GM12878 (cell line): ENCODE data around the gene TMPRSS15. TPM values are rescaled to one million over a fixed set of nuclear protein-coding genes. Genes with fewer than 3 reads are reported as not detected.

Experiments used
- ATAC-seq: fragments of 200-7000 bp; cut with Tn5 transposase; 3 replicates; pipeline ENCODE4 v1.9.1; 2020; ENCODE audit warnings: mild to moderate bottlenecking, moderate library complexity
- BruUV-seq: library from RNA; stranded (reverse); fragments of 400-500 nt; replicated peaks from 2 replicates; lab custom pipeline; 2021; lab: Mats Ljungman, UMichigan
- CTCF ChIA-PET: fragments of 300-600 bp; sonication (Branson Sonifier 250); formaldehyde crosslinking; extraction: SDS; loops from one replicate; lab custom pipeline; 2021; ENCODE audit warnings: inconsistent platforms; lab: Yijun Ruan, JAX
- POLR2A ChIA-PET: fragments of 350-600 bp; formaldehyde crosslinking; extraction: SDS; loops from one replicate; lab custom pipeline; 2021; ENCODE audit warnings: inconsistent platforms; lab: Charles Lee
- RAD21 ChIA-PET: fragments of 300-600 bp; sonication (Branson Sonifier 250); formaldehyde crosslinking; loops from one replicate; lab custom pipeline; 2023; ENCODE audit warnings: antibody characterized with exemption; ENCODE audit not compliant: unreplicated experiment; lab: Charles Lee
- SMC1A ChIA-PET: fragments of 300-600 bp; sonication (Branson Sonifier 250); formaldehyde crosslinking; loops from one replicate; lab custom pipeline; 2023; ENCODE audit not compliant: unreplicated experiment, uncharacterized antibody; lab: Charles Lee
- DNase-seq: peaks from one replicate; pipeline ENCODE4 v3.0.0-alpha.2; 2011; ENCODE audit warnings: low read depth, low spot score
- FAIRE-seq: peaks from 3 replicates; lab custom pipeline; 2011; peaks lifted over from hg19 to GRCh38; lab: Jason Lieb, UNC
- H2AFZ ChIP-seq: 2 replicates; pipeline ENCODE4 v1.6.0; 2011; ENCODE audit warnings: low read depth, low read length, control low read depth; ENCODE audit not compliant: control insufficient read depth
- H3K27ac ChIP-seq: 2 replicates; pipeline ENCODE4 v1.5.1; 2011; ENCODE audit warnings: control low read depth; ENCODE audit not compliant: control insufficient read depth, insufficient read depth
- H3K27me3 ChIP-seq, 2 experiments: replicated peaks in 1 of 2; 2 replicates each; pipeline versions ENCODE4 v1.6.0 to v1.6.1; 2011; ENCODE audit warnings: low read length in 1 of 2; ENCODE audit not compliant: control insufficient read depth in 2 of 2, insufficient read depth in 2 of 2
- H3K36me3 ChIP-seq, 2 experiments: 2 replicates each; pipeline ENCODE4 v1.5.1; 2011; ENCODE audit warnings: low read length in 1 of 2; ENCODE audit not compliant: control insufficient read depth in 2 of 2, insufficient read depth in 2 of 2
- H3K4me1 ChIP-seq: 2 replicates; pipeline ENCODE4 v1.6.1; 2011; ENCODE audit warnings: mild to moderate bottlenecking, low read length, moderate library complexity, mixed read lengths; ENCODE audit not compliant: control insufficient read depth, insufficient read depth
- H3K4me2 ChIP-seq: 2 replicates; pipeline ENCODE4 v1.6.0; 2011; ENCODE audit warnings: control low read depth; ENCODE audit not compliant: control insufficient read depth, insufficient read depth
- H3K4me3 ChIP-seq: fragments of 200-600 bp; sonication (generic); 2 replicates; pipeline ENCODE4 v1.5.1; 2016
- H3K79me2 ChIP-seq: 2 replicates; pipeline ENCODE4 v1.6.0; 2011; ENCODE audit warnings: low read length; ENCODE audit not compliant: control insufficient read depth, insufficient read depth
- H3K9ac ChIP-seq: 2 replicates; pipeline ENCODE4 v1.8.0; 2011; ENCODE audit warnings: low read length, control low read depth, mixed read lengths; ENCODE audit not compliant: control insufficient read depth, insufficient read depth
- H3K9me3 ChIP-seq: replicated peaks from 3 replicates; pipeline ENCODE4 v1.5.1; 2011; ENCODE audit warnings: mild to moderate bottlenecking, low read length; ENCODE audit not compliant: control insufficient read depth, insufficient read depth
- H4K20me1 ChIP-seq: 2 replicates; pipeline ENCODE4 v1.6.0; 2011; ENCODE audit not compliant: control insufficient read depth, insufficient read depth
- CEBPZ ChIP-seq: fragments of 150-350 bp; IDR thresholded peaks from 2 replicates; pipeline ENCODE4 v1.6.1; 2016; ENCODE audit warnings: low read depth, low read length
- CREB1 ChIP-seq: IDR thresholded peaks from 2 replicates; pipeline ENCODE4 v1.6.1; 2012; ENCODE audit warnings: low read depth, mild to moderate bottlenecking, inconsistent platforms
- CREM ChIP-seq: IDR thresholded peaks from 2 replicates; pipeline ENCODE4 v1.6.1; 2014; ENCODE audit warnings: antibody characterized with exemption, low read depth
- E4F1 ChIP-seq: fragments of 450-650 bp; IDR thresholded peaks from 2 replicates; pipeline ENCODE4 v1.6.1; 2018; ENCODE audit warnings: borderline replicate concordance, mild to moderate bottlenecking; ENCODE audit not compliant: partially characterized antibody
- ELK1 ChIP-seq: IDR thresholded peaks from 2 replicates; pipeline ENCODE4 v1.6.1; 2012; ENCODE audit warnings: low read depth, low read length, improper control_type of control experiment
- LARP7 ChIP-seq: fragments of 450-650 bp; IDR thresholded peaks from 2 replicates; pipeline ENCODE4 v1.6.1; 2017; ENCODE audit warnings: mild to moderate bottlenecking
- MYC ChIP-seq: IDR thresholded peaks from 2 replicates; pipeline ENCODE4 v1.6.1; 2011; ENCODE audit warnings: mild to moderate bottlenecking, low read length, moderate library complexity, inconsistent platforms; ENCODE audit not compliant: insufficient read depth, insufficient replicate concordance, insufficient read length, severe bottlenecking
- SMC3 ChIP-seq: IDR thresholded peaks from 2 replicates; pipeline ENCODE4 v1.6.1; 2011; ENCODE audit warnings: low read length, improper control_type of control experiment, borderline replicate concordance
- TBL1XR1 ChIP-seq: IDR thresholded peaks from 2 replicates; pipeline ENCODE4 v1.6.1; 2012; ENCODE audit warnings: low read depth, low read length, improper control_type of control experiment
- YBX1 ChIP-seq: fragments of 450-650 bp; IDR thresholded peaks from 2 replicates; pipeline ENCODE4 v1.6.1; 2016; ENCODE audit warnings: antibody characterized with exemption
- ZBTB4 ChIP-seq: fragments of 450-650 bp; formaldehyde crosslinking; IDR thresholded peaks from 2 replicates; pipeline ENCODE4 v1.4.0; 2022; ENCODE audit warnings: mild to moderate bottlenecking, moderate library complexity
- ZSCAN29 ChIP-seq: fragments of 450-650 bp; IDR thresholded peaks from 2 replicates; pipeline ENCODE4 v1.6.1; 2017; ENCODE audit warnings: mild to moderate bottlenecking, moderate library complexity
- ZZZ3 ChIP-seq: IDR thresholded peaks from 2 replicates; pipeline ENCODE4 v1.6.1; 2011; ENCODE audit warnings: low read depth; ENCODE audit not compliant: control insufficient read depth, insufficient read length
- WGBS: methylation state at CpG from one replicate; pipeline ENCODE4 v1.1.6; 2016; ENCODE audit warnings: low lambda C conversion rate; ENCODE audit not compliant: insufficient replicate concordance, insufficient coverage; ENCODE audit errors: missing lambda C conversion rate; 5-methylcytosine and 5-hydroxymethylcytosine counted together
- in situ Hi-C: fragments of 300-500 bp; cut with MboI; formaldehyde crosslinking; loops from 9 replicates; pipeline ENCODE4 v1.14.3; 2018; ENCODE audit warnings: mixed read lengths
- intact Hi-C: fragments of 100-400 bp; cut with micrococcal nuclease; formaldehyde crosslinking; loops from one replicate; pipeline ENCODE4 v1.14.2; 2022; ENCODE audit not compliant: unreplicated experiment
- polyA plus RNA-seq, 11 experiments: library from polyadenylated mRNA; depleted of rRNA in 4 of 11; unstranded in 6 of 11; stranded (reverse) in 5 of 11; fragments of >200 nt; fragmentation: Nextera tagmentation in 4 of 11; fragmentation: Illumina TruSeq in 1 of 11; extraction: Ambion mirVana in 4 of 11; extraction: Trizol in 1 of 11; gene quantifications; 1 replicate in 1 of 11; 2 replicates in 10 of 11; pipeline versions ENCODE4 v1.2.1 to v1.2.3, GENCODE V29; 2011 to 2016; ENCODE audit warnings: inconsistent platforms in 2 of 11, missing spikeins in 2 of 11, low read depth in 1 of 11
- total RNA-seq, 4 experiments: library from RNA; depleted of rRNA in 3 of 4; stranded (reverse); fragments of >200 nt in 3 of 4; fragmentation: Illumina TruSeq in 1 of 4; extraction: Trizol in 1 of 4; gene quantifications; 2 replicates each; pipeline versions ENCODE4 v1.2.1 to v1.2.3, GENCODE V29; 2013 to 2021

TMPRSS15 gene
- total and polyA plus RNA-seq, 10 of the 15 experiments (the other 5 are each of a cell fraction or from before 2014, with no cell fraction given): 0.02 to 0.11 TPM; not detected in 8

- H3K9me3 ChIP-seq: no peaks in the 10 kb centered on the region
- no peak overlapping the region for H3K4me2 ChIP-seq
- H3K9ac ChIP-seq: no peak overlapping the region
- SMC1A ChIA-PET: no interaction called here
- intact Hi-C loops: no loop called here
- TF ChIP-seq ZSCAN29: no peak
- TF ChIP-seq SMC3: no peak
- no peak for TF ChIP-seq CREB1
- TF ChIP-seq YBX1: no peak
- no peak for TF ChIP-seq E4F1
- no peak for TF ChIP-seq MYC
- no peak for TF ChIP-seq LARP7
- TF ChIP-seq CEBPZ: no peak
- no peak for TF ChIP-seq ELK1
- TF ChIP-seq ZZZ3: no peak
- no peak for TF ChIP-seq TBL1XR1
- TF ChIP-seq ZBTB4 (CRISPR knock-in tag): no peak
- no peak for TF ChIP-seq CREM
- TF ChIP-seq, all 136 proteins: peak for 0
- CTCF ChIA-PET: no interaction called here
- no peaks in the 10 kb centered on the region for H3K36me3 ChIP-seq
- in situ Hi-C loops: no loop called here
- 5% methylated on average over 1 of the region's 1 CpG for WGBS
- ATAC-seq: no peak
- H3K79me2 ChIP-seq: no peaks in the 10 kb centered on the region
- H3K4me3 ChIP-seq: no peak overlapping the region
- RAD21 ChIA-PET: no interaction called here
- H4K20me1 ChIP-seq: no peaks in the 10 kb centered on the region
- no peaks in the 10 kb centered on the region for H3K27me3 ChIP-seq
- no peak for FAIRE-seq
- no peaks in the 10 kb centered on the region for H3K4me1 ChIP-seq
- H2AFZ ChIP-seq: no peak overlapping the region
- no peak for DNase-seq
- no TSS peak for BruUV-seq
- POLR2A ChIA-PET: no interaction called here
- H3K27ac ChIP-seq: no peak overlapping the region
Measured at GRCh38 chr21:18235545-18235944, 168.0 kb downstream of the TMPRSS15 start.
